ENCODE measurements around the gene SVBP.

Gene SVBP

GRCh38 chr1:42766741-42767509, 50.3 kb downstream of the SVBP start, which contains the start of the genes C1orf50 and P3H1 (continued):
- TF ChIP-seq ZNF596 (tag by site-specific recombination; IDR thresholded peaks at IDR 0.05): no peak
- peak; percentile 94 for TF ChIP-seq GLIS2 (tag by site-specific recombination; IDR thresholded peaks at IDR 0.05)
- TF ChIP-seq HOXC10 (CRISPR knock-in tag; IDR thresholded peaks at IDR 0.05): no peak
- TF ChIP-seq KLF9 (tag by site-specific recombination; IDR thresholded peaks at IDR 0.05; ENCODE audit: low read depth): peak; percentile 47
- TF ChIP-seq ZNF837 (tag by site-specific recombination; IDR thresholded peaks at IDR 0.05): no peak
- 0 out of 2 replicates have a peak, but pooled peaks have one; percentile 40 for TF ChIP-seq ZNF169 (tag by site-specific recombination; IDR thresholded peaks at IDR 0.05)
- TF ChIP-seq, protein P1, sequence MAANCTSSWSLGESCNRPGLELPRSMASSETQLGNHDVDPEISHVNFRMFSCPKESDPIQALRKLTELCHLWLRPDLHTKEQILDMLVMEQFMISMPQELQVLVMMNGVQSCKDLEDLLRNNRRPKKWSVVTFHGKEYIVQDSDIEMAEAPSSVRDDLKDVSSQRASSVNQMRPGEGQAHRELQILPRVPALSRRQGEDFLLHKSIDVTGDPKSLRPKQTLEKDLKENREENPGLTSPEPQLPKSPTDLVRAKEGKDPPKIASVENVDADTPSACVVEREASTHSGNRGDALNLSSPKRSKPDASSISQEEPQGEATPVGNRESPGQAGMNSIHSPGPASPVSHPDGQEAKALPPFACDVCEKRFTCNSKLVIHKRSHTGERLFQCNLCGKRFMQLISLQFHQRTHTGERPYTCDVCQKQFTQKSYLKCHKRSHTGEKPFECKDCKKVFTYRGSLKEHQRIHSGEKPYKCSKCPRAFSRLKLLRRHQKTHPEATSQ (tag by site-specific recombination; IDR thresholded peaks at IDR 0.05): 0 out of 2 replicates have a peak, but pooled peaks have one; percentile 17
- TF ChIP-seq ZNF529 (tag by site-specific recombination; IDR thresholded peaks at IDR 0.05; ENCODE audit: insufficient replicate concordance): no peak
- TF ChIP-seq KLF10 (tag by site-specific recombination; IDR thresholded peaks at IDR 0.05): peak; percentile 83
- TF ChIP-seq ZNF433 (tag by site-specific recombination; IDR thresholded peaks at IDR 0.05; ENCODE audit: low read depth): no peak
- TF ChIP-seq ZNF335 (tag by site-specific recombination; conservative IDR thresholded peaks at IDR 0.05): peak; percentile 90
- TF ChIP-seq PRDM1 (tag by site-specific recombination; IDR thresholded peaks at IDR 0.05): no peak
- TF ChIP-seq ZNF670 (tag by site-specific recombination; IDR thresholded peaks at IDR 0.05; ENCODE audit: low read depth): no peak
- peak; percentile 61 for TF ChIP-seq WT1 (tag by site-specific recombination; IDR thresholded peaks at IDR 0.05)
- TF ChIP-seq, protein P2, sequence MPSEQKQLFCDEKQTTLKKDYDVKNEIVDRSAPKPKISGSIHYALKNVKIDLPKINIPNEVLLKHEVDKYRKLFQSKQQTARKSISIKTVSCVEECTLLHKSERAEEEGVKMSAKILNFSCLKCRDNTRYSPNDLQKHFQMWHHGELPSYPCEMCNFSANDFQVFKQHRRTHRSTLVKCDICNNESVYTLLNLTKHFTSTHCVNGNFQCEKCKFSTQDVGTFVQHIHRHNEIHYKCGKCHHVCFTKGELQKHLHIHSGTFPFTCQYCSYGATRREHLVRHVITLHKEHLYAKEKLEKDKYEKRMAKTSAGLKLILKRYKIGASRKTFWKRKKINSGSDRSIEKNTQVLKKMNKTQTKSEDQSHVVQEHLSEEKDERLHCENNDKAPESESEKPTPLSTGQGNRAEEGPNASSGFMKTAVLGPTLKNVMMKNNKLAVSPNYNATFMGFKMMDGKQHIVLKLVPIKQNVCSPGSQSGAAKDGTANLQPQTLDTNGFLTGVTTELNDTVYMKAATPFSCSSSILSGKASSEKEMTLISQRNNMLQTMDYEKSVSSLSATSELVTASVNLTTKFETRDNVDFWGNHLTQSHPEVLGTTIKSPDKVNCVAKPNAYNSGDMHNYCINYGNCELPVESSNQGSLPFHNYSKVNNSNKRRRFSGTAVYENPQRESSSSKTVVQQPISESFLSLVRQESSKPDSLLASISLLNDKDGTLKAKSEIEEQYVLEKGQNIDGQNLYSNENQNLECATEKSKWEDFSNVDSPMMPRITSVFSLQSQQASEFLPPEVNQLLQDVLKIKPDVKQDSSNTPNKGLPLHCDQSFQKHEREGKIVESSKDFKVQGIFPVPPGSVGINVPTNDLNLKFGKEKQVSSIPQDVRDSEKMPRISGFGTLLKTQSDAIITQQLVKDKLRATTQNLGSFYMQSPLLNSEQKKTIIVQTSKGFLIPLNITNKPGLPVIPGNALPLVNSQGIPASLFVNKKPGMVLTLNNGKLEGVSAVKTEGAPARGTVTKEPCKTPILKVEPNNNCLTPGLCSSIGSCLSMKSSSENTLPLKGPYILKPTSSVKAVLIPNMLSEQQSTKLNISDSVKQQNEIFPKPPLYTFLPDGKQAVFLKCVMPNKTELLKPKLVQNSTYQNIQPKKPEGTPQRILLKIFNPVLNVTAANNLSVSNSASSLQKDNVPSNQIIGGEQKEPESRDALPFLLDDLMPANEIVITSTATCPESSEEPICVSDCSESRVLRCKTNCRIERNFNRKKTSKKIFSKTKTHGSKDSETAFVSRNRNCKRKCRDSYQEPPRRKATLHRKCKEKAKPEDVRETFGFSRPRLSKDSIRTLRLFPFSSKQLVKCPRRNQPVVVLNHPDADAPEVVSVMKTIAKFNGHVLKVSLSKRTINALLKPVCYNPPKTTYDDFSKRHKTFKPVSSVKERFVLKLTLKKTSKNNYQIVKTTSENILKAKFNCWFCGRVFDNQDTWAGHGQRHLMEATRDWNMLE (tag by site-specific recombination; conservative IDR thresholded peaks at IDR 0.05; ENCODE audit: low read depth): no peak
- TF ChIP-seq SALL2 (tag by site-specific recombination; IDR thresholded peaks at IDR 0.05; ENCODE audit: borderline replicate concordance): no peak
- no peak for TF ChIP-seq ZNF416 (tag by site-specific recombination; IDR thresholded peaks at IDR 0.05)
- TF ChIP-seq ZFP69B (tag by site-specific recombination; IDR thresholded peaks at IDR 0.05): no peak
- TF ChIP-seq, protein P3, sequence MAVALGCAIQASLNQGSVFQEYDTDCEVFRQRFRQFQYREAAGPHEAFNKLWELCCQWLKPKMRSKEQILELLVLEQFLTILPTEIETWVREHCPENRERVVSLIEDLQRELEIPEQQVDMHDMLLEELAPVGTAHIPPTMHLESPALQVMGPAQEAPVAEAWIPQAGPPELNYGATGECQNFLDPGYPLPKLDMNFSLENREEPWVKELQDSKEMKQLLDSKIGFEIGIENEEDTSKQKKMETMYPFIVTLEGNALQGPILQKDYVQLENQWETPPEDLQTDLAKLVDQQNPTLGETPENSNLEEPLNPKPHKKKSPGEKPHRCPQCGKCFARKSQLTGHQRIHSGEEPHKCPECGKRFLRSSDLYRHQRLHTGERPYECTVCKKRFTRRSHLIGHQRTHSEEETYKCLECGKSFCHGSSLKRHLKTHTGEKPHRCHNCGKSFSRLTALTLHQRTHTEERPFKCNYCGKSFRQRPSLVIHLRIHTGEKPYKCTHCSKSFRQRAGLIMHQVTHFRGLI (tag by site-specific recombination; IDR thresholded peaks at IDR 0.05): no peak
- no peak for TF ChIP-seq SCRT2 (tag by site-specific recombination; IDR thresholded peaks at IDR 0.05)
- TF ChIP-seq ZNF830 (tag by site-specific recombination; IDR thresholded peaks at IDR 0.05; ENCODE audit: low read depth): no peak
- no peak for TF ChIP-seq ZNF10 (tag by site-specific recombination; IDR thresholded peaks at IDR 0.05)
- TF ChIP-seq ZNF341 (tag by site-specific recombination; IDR thresholded peaks at IDR 0.05; ENCODE audit: low read depth): peak; percentile 87
- no peak for TF ChIP-seq ZNF112 (tag by site-specific recombination; IDR thresholded peaks at IDR 0.05)
- no peak for TF ChIP-seq ZNF747 (tag by site-specific recombination; IDR thresholded peaks at IDR 0.05)
- TF ChIP-seq ZNF24 (tag by site-specific recombination; IDR thresholded peaks at IDR 0.05): 0 out of 2 replicates have a peak, but pooled peaks have one; percentile 20
- TF ChIP-seq ZNF571 (tag by site-specific recombination; IDR thresholded peaks at IDR 0.05): no peak
- TF ChIP-seq TRIM28 (IDR thresholded peaks at IDR 0.05; ENCODE audit: borderline replicate concordance, low read length): no peak
- no peak for TF ChIP-seq GLI2 (tag by site-specific recombination; IDR thresholded peaks at IDR 0.05; ENCODE audit: borderline replicate concordance, low read depth)
- peak; percentile 80; the same call in 1 of the 2 replicates for TF ChIP-seq KLF8 (tag by site-specific recombination; IDR thresholded peaks at IDR 0.05)
- TF ChIP-seq ZBTB49 (tag by site-specific recombination; IDR thresholded peaks at IDR 0.05; ENCODE audit: low read depth): no peak
